Left ventricle myocardium superior (tissue), 1 donor: ENCODE measurements around the gene OR51F2. TPM values are rescaled to one million over a fixed set of nuclear protein-coding genes. Genes with fewer than 3 reads are reported as not detected.

Experiments used
- ATAC-seq: fragments of 200-7000 bp; cut with Tn5 transposase; one replicate; pipeline ENCODE4 v1.9.1; 2020; ENCODE audit warnings: mild to moderate bottlenecking, moderate library complexity
- DNase-seq: peaks from one replicate; pipeline ENCODE4 v3.0.0-alpha.2; 2020
- intact Hi-C: fragments of 100-400 bp; cut with micrococcal nuclease; formaldehyde crosslinking; loops from one replicate; pipeline ENCODE4 v1.11.0; 2022
- total RNA-seq: library from RNA; stranded (reverse); fragmentation: NEBNext Ultra II Directional; extraction: Animal tissue kit (Norgen Biotek cat#: 25700); gene quantifications from one replicate; pipeline ENCODE4 v1.2.1, GENCODE V29; 2021
- donor health status: DM: no; HTN: yes; CAD: no; lungs with severe emphysema.

Gene OR51F2
- total RNA-seq, 1 donor from 2014 or later: not detected

DNA sequence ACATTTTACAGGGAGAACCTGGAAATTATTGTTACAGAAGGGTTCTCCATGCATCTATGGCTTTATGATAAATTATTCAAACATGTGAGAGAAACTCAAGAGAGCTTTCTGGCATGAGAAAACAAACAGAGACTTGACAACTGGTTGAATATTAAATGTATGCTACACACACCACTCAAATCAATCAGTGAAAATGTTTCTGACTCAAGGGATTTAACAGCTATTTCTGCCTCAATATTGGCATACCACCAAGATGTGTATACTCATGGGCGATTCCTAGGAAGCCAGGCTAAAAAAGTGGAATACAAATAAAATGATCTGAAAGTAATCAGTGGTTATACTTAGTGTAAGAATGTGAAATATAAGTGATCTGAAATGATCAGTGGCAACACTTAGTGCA is 44.7 kb downstream of the OR51F2 start:
- intact Hi-C loops: no loop called here
- ATAC-seq: no peak

More for the DNA sequence above, 44.7 kb downstream of the OR51F2 start:
- no peak for DNase-seq

Other genes with a start within 250 kb of the OR51F2 start
- not detected for gene OR52I2, start 239.6 kb upstream of the OR51F2 start, total RNA-seq
- gene OR52I1, start 227.3 kb upstream of the OR51F2 start, total RNA-seq: not detected
- gene TRIM68, start 213.1 kb upstream of the OR51F2 start, total RNA-seq: 10.6 TPM
- gene OR51D1, start 183.8 kb upstream of the OR51F2 start, total RNA-seq: not detected
- 1.8 TPM for gene OR51E1, start 177.3 kb upstream of the OR51F2 start, total RNA-seq
- gene OR51E2, start 123.5 kb upstream of the OR51F2 start, total RNA-seq: not detected
- not detected for gene MMP26, start 116.5 kb upstream of the OR51F2 start, total RNA-seq
- gene OR51F1, start 51.4 kb upstream of the OR51F2 start, total RNA-seq: not detected
- gene OR52R1, start 16.9 kb upstream of the OR51F2 start, total RNA-seq: not detected
- gene OR51S1, start 27.9 kb downstream of the OR51F2 start, total RNA-seq: not detected
- not detected for gene OR51T1, start 60.6 kb downstream of the OR51F2 start, total RNA-seq
- gene OR51A7, start 82.5 kb downstream of the OR51F2 start, total RNA-seq: not detected
- not detected for gene OR51G2, start 98.0 kb downstream of the OR51F2 start, total RNA-seq
- gene OR51G1, start 103.0 kb downstream of the OR51F2 start, total RNA-seq: not detected
- gene OR51A4, start 126.3 kb downstream of the OR51F2 start, total RNA-seq: not detected
- gene OR51A2, start 134.4 kb downstream of the OR51F2 start, total RNA-seq: not detected
- not detected for gene OR51L1, start 173.5 kb downstream of the OR51F2 start, total RNA-seq
- not detected for gene OR52J3, start 225.2 kb downstream of the OR51F2 start, total RNA-seq
- not detected for gene OR52E2, start 238.3 kb downstream of the OR51F2 start, total RNA-seq
- gene OR52E1, start 248.3 kb downstream of the OR51F2 start, total RNA-seq: not detected